ENCODE results near the gene CRADD.

CRADD gene

GRCh38 chr12:93673084-93673483 lies 4.1 kb upstream of the CRADD start:
- DNase-seq, result no peak

DNA sequence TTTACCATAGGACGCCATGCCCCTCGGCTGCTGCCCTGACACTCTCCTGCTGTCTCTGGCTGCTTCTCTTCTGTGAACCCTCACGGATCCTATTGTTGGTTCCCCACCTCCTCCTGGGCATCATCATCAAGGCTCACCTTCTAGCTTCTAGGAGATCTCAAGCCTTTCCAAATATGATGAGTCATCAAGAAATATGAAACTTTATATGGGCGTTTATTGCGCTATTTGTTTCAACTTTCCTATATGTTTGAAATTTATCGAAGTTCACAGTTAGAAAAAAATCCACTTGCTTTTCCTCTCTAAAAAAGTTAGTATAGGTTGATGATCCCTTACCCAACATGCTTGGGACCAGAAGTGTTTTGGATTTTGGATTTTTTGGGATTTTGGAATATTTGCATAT lies 2.8 kb upstream of the CRADD start:
- DNase-seq, result no peak

GRCh38 chr12:93676408-93677194 lies 574 bp upstream of the CRADD start:
- no peak for DNase-seq

GRCh38 chr12:93678779-93679178 lies 1.6 kb downstream of the CRADD start:
- no peak for DNase-seq

DNA sequence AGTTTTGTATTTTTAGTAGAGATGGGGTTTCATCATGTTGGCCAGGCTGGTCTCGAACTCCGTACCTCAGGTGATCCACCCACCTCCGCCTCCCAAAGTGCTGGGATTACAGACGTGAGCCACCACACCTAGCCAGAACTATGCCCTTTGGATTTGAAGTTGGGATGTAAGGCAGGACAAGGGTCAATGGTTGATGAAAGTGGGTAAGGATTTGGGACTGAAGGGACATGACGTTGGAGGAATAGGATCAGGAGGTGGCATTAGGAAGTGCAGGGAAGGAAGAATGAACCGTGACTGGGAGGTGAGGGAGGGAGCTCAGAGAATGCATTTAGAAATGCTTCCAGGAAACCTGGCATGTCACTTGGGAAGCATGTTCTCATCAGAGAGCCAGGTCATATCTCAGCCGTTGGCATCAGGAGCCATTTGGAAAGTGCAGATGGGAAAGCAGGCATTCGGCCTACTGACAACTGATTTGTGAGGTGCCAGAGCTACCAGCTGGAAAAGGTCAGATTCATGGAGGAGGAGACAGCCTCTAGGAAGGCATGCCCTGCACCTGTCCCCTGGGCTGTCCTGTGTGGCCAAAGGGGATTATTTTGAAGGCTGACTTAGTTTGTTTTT lies 2.2 kb downstream of the CRADD start:
- DNase-seq, result no peak

DNA sequence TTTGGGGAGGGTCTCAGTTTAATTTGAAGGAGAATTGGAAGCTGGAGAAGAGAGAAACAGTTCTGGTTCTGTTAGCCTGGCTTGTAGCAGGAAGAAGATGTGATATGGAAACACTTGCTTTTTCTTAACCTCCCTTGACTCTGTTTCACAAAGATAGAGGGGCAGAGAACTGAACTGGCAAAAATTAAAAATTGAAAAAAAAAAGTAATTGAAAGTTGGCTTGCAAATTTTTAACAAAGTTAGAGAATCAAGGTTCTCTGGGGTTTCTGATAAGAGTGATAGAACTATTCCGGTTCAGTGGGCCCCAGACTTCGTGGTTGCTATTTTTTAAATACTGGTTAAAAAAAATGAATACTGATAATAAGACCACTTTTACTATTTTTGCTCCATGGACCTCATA lies 2.8 kb downstream of the CRADD start:
- no peak for DNase-seq

GRCh38 chr12:93682846-93683261 lies 5.7 kb downstream of the CRADD start:
- DNase-seq, result no peak

- DNase-seq, result no peak
Measured at GRCh38 chr12:93683410-93683809, 6.2 kb downstream of the CRADD start.

DNA sequence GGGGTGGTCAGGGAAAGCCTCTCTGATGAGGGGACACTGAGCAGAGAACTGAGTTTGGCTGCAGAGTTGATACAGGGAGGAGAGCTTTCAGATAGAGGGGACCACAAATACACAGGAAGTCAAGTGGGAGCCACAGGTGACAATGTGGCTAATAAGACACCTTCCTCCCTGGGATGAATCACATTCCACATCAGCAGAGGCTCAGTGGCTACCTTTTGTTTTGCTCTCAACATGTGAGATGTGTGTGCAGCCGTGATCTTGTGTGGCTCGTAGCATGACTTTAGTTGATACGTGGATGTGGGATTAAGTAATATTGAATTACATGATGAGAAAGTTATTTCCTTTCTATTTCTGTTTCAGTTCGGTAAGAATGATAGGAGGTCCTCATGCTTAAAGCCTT lies 7.5 kb downstream of the CRADD start:
- DNase-seq, result peak; percentile 21

GRCh38 chr12:93686572-93687356 lies 9.6 kb downstream of the CRADD start:
- DNase-seq, result no peak

DNA sequence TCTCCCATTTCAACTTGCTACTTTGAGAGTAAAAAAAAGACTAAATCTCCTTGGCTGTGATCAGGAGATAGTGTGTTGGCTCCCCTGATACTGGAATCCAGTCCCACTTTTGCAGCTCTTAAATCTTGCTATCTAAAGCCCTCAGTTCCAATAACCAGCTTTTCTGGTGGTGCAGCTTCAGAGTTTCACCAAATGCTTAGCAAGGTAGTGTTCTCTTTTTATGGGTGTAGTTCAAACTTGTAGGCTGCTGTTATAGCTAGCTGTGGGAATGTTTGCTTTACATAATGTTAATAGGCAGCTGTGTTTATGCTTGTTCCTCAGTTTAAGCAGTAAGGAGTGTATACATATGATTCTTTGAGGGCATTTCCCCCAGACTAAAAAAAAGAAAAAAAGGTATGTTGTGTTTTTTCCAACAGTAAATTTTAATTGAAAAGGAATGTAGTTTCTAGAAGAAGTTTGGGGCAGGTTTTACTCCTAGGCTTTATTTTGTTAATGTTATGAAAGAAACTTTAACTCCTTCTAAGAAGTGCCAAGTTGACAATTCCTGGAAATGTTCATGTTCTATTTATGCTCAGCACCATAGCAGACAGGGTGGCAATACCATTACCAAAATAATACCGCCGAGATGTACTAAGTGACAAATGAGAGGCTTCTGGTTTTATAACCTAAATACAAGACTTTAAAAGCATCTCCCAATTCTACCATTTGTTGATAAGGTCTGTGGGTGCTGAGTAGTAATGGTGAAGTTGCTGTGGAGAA lies 12.1 kb downstream of the CRADD start:
- DNase-seq, result no peak

- no peak for DNase-seq
Measured at GRCh38 chr12:93696462-93696861, 19.3 kb downstream of the CRADD start.

- no peak for DNase-seq
Measured at GRCh38 chr12:93698307-93699092, 21.3 kb downstream of the CRADD start.

DNA sequence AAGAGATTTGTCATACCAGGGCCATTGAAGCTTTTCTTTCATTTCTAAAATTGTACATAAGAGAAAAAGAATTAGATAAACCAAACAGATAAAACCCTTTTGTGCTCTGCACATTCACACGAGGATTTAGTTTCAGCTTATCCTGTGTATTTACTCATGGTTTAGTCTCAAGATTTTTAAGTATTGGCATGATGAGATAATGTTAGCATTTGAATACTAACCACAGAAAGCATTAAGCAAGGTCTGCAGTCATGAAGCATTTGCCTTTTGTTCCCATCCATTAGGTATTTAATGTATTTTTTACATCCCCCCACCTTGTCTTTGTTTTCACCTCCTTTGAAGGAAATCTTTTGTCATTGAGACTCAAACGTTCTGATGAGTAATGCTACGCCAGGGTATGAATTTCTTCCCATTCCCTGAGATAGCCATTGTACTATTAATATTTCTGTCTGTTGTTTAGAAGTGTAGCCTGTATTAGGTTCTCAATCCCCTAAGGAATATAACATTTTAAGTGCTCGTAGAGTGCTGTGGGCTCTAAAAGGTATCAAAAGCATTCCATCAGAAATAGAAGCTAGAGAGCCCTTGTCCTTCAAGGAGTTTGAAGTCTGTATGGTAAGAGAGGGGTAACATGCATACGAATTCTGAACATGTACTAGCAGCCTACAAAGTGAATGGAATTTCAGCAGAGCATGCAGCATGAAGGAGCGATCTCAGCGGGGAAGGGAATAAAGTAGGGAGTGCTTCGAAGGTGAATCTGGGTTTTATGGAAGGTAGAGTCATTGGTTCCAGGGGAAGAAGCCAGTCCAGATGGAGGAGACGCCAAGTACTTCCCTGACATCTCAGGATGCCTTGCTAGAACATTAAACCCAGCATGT lies 22.3 kb downstream of the CRADD start:
- DNase-seq, result no peak

- no peak for DNase-seq
Measured at GRCh38 chr12:93702707-93703315, 25.6 kb downstream of the CRADD start.

DNA sequence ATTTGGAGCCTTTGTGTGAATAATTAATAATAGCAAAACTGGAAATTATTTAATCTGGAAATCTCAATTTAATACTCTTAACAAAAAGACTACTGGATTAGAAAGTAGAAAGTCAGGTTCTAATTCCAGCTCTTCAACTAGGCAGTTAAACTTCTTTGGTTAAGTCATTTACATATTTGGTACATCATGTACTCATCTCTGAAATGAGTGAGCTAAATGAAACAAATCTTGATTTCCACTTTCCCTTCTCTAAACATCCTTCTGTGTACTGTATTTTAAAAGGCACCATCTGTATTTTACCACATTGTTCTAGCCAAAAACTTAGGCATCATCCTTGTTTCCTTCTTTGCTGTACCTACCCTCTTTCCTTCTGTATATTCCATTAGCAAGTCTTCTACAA lies 26.9 kb downstream of the CRADD start:
- no peak for DNase-seq

DNA sequence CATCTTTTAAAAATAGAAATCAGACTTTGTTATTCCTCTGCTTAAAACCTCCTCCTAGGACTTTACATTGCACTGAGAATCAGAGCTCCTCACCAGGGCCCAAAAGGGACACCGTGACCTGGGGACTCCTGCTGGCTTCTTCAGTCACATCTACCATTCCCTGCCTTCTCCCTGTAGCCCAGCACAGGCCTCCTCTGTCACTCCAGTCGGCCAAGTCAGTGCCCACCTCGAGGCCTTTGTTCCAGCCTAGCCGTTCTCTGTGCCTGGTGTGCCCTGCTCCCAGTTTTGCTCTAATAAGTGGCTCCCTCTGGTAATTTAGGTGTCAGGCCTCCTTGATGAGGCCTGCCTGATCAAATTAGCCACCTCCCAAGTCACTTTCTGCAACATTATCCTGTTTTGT lies 27.4 kb downstream of the CRADD start:
- DNase-seq, result no peak

- DNase-seq, result no peak
Measured at GRCh38 chr12:93705237-93705636, 28.1 kb downstream of the CRADD start.

DNA sequence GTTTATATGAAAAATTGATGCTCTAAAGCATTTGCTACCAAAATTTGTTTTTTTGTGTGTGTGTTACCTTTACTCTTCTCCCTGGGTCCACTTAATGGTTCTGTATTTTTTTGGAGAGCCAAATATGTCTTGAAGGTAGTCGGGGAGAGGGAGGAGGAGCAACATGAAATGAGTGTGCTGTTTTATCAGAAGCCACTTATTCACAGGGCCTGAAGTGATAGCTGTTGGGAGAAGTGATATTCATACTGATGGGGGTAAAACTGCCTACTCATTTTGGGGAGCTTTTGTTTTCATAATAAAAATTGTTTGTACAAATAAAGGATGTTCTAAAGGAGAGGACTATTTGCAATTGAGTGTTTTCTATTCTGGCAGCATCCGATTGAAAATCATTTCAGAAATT lies 29.2 kb downstream of the CRADD start:
- no peak for DNase-seq

- no peak for DNase-seq
Measured at GRCh38 chr12:93706824-93707223, 29.6 kb downstream of the CRADD start.

DNA sequence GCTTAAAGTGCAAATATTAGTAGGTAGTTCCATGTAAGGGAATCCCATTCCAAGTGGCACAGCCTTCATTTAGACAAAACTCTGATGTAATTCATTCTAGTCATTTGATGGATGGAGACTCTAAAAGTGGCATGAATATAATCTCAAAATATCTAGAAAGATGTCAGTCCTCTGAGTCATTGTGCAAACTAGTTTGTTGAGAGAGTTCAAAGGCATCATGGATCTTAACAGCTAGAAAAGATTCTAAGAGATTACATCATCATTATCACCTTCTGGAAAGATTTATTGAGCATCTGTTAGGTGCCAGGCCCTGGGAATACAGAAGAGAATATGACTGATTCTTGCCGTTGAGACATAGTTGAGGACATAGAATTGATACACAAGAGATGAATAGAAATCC lies 30.7 kb downstream of the CRADD start:
- no peak for DNase-seq

All from CD4-positive, alpha-beta T cell treated with Interleukin-4 for 4 hours (primary cell).